HepG2 (cell line): ENCODE results near the gene CRTC2. TPM values are rescaled to one million over a fixed set of nuclear protein-coding genes. Genes with fewer than 3 reads are reported as not detected.
A peak's percentile ranks its signal among the peaks of the same experiment; 100 is the strongest.

Experiments
- BCL6 ChIP-seq: IDR thresholded peaks from 2 replicates; pipeline ENCODE4 v1.6.1; 2016; ENCODE audit warnings: missing genetic modification reagents, missing compliant biosample characterization
- DR1 ChIP-seq: sonication (generic); formaldehyde crosslinking; IDR thresholded peaks from 2 replicates; pipeline ENCODE4 v1.8.0; 2021; ENCODE audit warnings: mild to moderate bottlenecking, missing genetic modification reagents, inconsistent platforms
- KMT2B ChIP-seq: IDR thresholded peaks from 2 replicates; pipeline ENCODE4 v1.6.1; 2016; ENCODE audit warnings: missing genetic modification reagents, missing compliant biosample characterization
- MAX ChIP-seq: IDR thresholded peaks from 2 replicates; pipeline ENCODE4 v1.6.1; 2012; ENCODE audit warnings: inconsistent platforms
- RFX5 ChIP-seq: IDR thresholded peaks from 2 replicates; pipeline ENCODE4 v1.6.1; 2011; ENCODE audit warnings: low read depth, low read length, improper control_type of control experiment
- SAP130 ChIP-seq: IDR thresholded peaks from 2 replicates; pipeline ENCODE4 v1.6.1; 2016; ENCODE audit warnings: low read depth
- SP1 ChIP-seq, 2 experiments: fragments of 450-650 bp in 1 of 2; sonication (generic) in 1 of 2; formaldehyde crosslinking in 1 of 2; IDR thresholded peaks; 2 replicates each; pipeline versions ENCODE4 v1.4.0 to v1.6.1; 2016 to 2020; ENCODE audit warnings: missing genetic modification reagents in 1 of 2
- SPEN ChIP-seq: sonication (generic); formaldehyde crosslinking; IDR thresholded peaks from 2 replicates; pipeline ENCODE4 v1.5.1; 2020; ENCODE audit warnings: low read depth, mild to moderate bottlenecking, missing genetic modification reagents
- TBX3 ChIP-seq: fragments of 450-650 bp; IDR thresholded peaks from 2 replicates; pipeline ENCODE4 v1.6.1; 2017; ENCODE audit warnings: antibody characterized with exemption, mild to moderate bottlenecking, inconsistent platforms, borderline replicate concordance
- ZBTB1 ChIP-seq: sonication (generic); formaldehyde crosslinking; IDR thresholded peaks from 2 replicates; pipeline ENCODE4 v1.4.0; 2020; ENCODE audit warnings: missing genetic modification reagents, borderline replicate concordance
- ZBTB8A ChIP-seq: sonication (generic); formaldehyde crosslinking; IDR thresholded peaks from 2 replicates; pipeline ENCODE4 v1.4.0; 2020; ENCODE audit warnings: mild to moderate bottlenecking, low read depth, missing genetic modification reagents, borderline replicate concordance
- ZGPAT ChIP-seq: IDR thresholded peaks from 2 replicates; pipeline ENCODE4 v1.6.1; 2016; ENCODE audit warnings: mild to moderate bottlenecking
- ZNF564 ChIP-seq: sonication (generic); formaldehyde crosslinking; IDR thresholded peaks from 2 replicates; pipeline ENCODE4 v1.8.1; 2023; ENCODE audit warnings: mild to moderate bottlenecking, missing genetic modification reagents
- ZNF710 ChIP-seq: sonication (generic); formaldehyde crosslinking; IDR thresholded peaks from 2 replicates; pipeline ENCODE4 v1.5.0; 2020; ENCODE audit warnings: mild to moderate bottlenecking, missing genetic modification reagents, borderline replicate concordance
- ZSCAN25 ChIP-seq: sonication (generic); formaldehyde crosslinking; IDR thresholded peaks from 2 replicates; pipeline ENCODE4 v1.8.0; 2022; ENCODE audit warnings: mild to moderate bottlenecking, missing genetic modification reagents
- polyA plus RNA-seq, 8 experiments: library from polyadenylated mRNA; depleted of rRNA in 3 of 8; stranded (reverse) in 7 of 8; unstranded in 1 of 8; fragments of >200 nt; fragmentation: Illumina TruSeq in 4 of 8; extraction: Trizol in 4 of 8; gene quantifications; 2 replicates each; pipeline versions ENCODE4 v1.2.1 to v1.2.3, GENCODE V29; 2011 to 2016; ENCODE audit warnings: low read depth in 4 of 8, missing spikeins in 1 of 8, mixed read lengths in 1 of 8; ENCODE audit not compliant: insufficient read depth in 1 of 8
- total RNA-seq, 5 experiments: library from RNA; depleted of rRNA; stranded (reverse); fragments of >200 nt; fragmentation: Illumina TruSeq; extraction: Trizol; gene quantifications; 2 replicates each; pipeline ENCODE4 v1.2.3, GENCODE V29; 2016; ENCODE audit warnings: low read depth in 1 of 5
- TF ChIP-seq, protein P1 (sequence below): sonication (generic); formaldehyde crosslinking; IDR thresholded peaks from 2 replicates; pipeline ENCODE4 v1.4.0; 2020; ENCODE audit warnings: mild to moderate bottlenecking, missing genetic modification reagents, borderline replicate concordance

The CRTC2 gene
- total and polyA plus RNA-seq, 2 of the 13 experiments (the other 11 are each of a cell fraction or from before 2014, with no cell fraction given) = 6.1 to 26.7 TPM

- TF ChIP-seq, protein P1, sequence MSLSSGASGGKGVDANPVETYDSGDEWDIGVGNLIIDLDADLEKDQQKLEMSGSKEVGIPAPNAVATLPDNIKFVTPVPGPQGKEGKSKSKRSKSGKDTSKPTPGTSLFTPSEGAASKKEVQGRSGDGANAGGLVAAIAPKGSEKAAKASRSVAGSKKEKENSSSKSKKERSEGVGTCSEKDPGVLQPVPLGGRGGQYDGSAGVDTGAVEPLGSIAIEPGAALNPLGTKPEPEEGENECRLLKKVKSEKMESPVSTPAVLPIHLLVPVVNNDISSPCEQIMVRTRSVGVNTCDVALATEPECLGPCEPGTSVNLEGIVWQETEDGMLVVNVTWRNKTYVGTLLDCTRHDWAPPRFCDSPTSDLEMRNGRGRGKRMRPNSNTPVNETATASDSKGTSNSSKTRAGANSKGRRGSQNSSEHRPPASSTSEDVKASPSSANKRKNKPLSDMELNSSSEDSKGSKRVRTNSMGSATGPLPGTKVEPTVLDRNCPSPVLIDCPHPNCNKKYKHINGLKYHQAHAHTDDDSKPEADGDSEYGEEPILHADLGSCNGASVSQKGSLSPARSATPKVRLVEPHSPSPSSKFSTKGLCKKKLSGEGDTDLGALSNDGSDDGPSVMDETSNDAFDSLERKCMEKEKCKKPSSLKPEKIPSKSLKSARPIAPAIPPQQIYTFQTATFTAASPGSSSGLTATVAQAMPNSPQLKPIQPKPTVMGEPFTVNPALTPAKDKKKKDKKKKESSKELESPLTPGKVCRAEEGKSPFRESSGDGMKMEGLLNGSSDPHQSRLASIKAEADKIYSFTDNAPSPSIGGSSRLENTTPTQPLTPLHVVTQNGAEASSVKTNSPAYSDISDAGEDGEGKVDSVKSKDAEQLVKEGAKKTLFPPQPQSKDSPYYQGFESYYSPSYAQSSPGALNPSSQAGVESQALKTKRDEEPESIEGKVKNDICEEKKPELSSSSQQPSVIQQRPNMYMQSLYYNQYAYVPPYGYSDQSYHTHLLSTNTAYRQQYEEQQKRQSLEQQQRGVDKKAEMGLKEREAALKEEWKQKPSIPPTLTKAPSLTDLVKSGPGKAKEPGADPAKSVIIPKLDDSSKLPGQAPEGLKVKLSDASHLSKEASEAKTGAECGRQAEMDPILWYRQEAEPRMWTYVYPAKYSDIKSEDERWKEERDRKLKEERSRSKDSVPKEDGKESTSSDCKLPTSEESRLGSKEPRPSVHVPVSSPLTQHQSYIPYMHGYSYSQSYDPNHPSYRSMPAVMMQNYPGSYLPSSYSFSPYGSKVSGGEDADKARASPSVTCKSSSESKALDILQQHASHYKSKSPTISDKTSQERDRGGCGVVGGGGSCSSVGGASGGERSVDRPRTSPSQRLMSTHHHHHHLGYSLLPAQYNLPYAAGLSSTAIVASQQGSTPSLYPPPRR (CRISPR knock-in tag) = peak; percentile 28; the same call in 1 of the 2 replicates
- TF ChIP-seq BCL6 (CRISPR knock-in tag) (0 out of 2 replicates have a peak, but pooled peaks have one; percentile 12), ZBTB1 (CRISPR knock-in tag) (no peak), ZNF564 (CRISPR knock-in tag) (0 out of 2 replicates have a peak, but pooled peaks have one; percentile 28), MAX (peak; percentile 59; the same call in 1 of the 2 replicates), ZBTB8A (CRISPR knock-in tag) (no peak), TBX3 (no peak), SAP130 (CRISPR knock-in tag) (peak; percentile 57), ZGPAT (CRISPR knock-in tag) (no peak), ZSCAN25 (CRISPR knock-in tag) (peak; percentile 16; the same call in 1 of the 2 replicates), ZNF710 (CRISPR knock-in tag) (peak; percentile 5; the same call in 1 of the 2 replicates), SPEN (CRISPR knock-in tag) (peak; percentile 71), SP1 (IDR thresholded peaks at IDR 0.05) (no peak), SP1 (CRISPR knock-in tag; IDR thresholded peaks at IDR 0.05) (peak; percentile 81), RFX5 (0 out of 2 replicates have a peak, but pooled peaks have one; percentile 31), KMT2B (CRISPR knock-in tag) (0 out of 2 replicates have a peak, but pooled peaks have one; percentile 24), DR1 (CRISPR knock-in tag) (peak; percentile 76; the same call in 1 of the 2 replicates)
Measured at GRCh38 chr1:153963030-153963849, 4.8 kb upstream of the CRTC2 start, which contains the start of gene SLC39A1 (continued).
